NCI-H510A treated with DMSO at 0.1 percent for 48 hours (cell line): ENCODE measurements around the gene TUBG2.
"Not testable (repeated sequence)": the region's sequence is repeated elsewhere in the genome, so short reads cannot be mapped to it uniquely, and the experiment has no call there.

ENCODE experiments used
- DNase-seq: peaks from one replicate; lab custom pipeline; 2025; lab: John Stamatoyannopoulos, UW

Gene TUBG2

DNA sequence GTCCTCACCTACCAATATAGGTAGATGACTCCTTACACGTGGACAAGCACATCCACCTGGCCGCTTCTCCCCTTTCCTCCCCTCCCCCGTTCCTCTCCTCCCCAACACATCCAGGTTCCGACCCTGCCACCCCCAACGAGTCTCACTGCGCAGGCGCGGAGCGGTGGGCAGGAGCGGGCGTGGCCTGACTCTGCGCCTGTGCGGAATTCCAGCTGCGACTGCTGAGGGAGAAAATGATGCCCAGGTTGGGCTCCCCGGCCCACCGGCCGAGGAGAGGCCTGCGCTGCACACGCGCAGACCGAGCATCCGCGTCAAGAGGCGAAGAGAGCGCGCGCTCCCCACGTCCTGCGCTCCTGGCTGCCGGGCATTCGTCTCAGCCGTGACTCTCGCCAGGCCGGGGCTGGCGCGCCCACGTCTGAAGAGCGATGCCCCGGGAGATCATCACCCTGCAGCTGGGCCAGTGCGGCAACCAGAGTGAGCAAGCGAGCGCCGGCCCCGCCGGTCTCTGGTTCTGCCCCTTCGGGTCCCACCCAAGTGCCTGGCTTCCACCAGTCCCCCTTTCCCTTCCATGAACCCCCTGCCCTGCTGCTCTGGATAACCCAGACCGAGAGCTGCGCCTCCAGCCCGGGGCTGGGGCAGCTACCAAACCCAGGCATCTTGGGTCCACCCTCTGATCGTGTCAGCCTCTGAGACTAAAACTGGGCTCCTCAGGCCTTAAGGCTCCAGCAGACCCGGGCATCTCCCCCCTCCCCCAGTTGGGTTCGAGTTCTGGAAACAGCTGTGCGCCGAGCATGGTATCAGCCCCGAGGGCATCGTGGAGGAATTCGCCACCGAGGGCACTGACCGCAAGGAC is at the start of gene TUBG2:
TUBG2 (plus strand) TSS at position 206 of the 853 bp plus-strand sequence; CDS start at position 426, 220 bp downstream.
- peak; percentile 95 for DNase-seq

- peak; percentile 73 for DNase-seq
Measured at GRCh38 chr17:42609814-42610801, 49.0 kb upstream of the TUBG2 start.

DNA sequence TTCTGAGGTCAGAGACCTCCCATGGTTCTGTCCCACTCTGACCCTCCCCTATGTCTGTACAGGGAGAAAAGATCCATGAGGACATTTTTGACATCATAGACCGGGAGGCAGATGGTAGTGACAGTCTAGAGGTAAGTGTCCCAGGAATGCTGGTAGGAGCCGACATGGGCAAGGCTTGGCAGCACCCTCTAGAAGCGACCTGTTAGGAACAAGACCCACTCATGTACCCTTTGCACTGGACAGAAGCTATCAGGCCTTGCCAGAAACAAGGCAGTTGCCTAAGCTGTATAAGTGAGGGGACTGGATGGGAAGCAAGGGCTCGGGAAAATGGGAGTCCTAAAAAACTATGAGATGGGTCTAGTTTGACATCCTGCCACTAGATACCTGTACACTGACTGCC is 47.1 kb upstream of the TUBG2 start:
- DNase-seq, result no peak

DNA sequence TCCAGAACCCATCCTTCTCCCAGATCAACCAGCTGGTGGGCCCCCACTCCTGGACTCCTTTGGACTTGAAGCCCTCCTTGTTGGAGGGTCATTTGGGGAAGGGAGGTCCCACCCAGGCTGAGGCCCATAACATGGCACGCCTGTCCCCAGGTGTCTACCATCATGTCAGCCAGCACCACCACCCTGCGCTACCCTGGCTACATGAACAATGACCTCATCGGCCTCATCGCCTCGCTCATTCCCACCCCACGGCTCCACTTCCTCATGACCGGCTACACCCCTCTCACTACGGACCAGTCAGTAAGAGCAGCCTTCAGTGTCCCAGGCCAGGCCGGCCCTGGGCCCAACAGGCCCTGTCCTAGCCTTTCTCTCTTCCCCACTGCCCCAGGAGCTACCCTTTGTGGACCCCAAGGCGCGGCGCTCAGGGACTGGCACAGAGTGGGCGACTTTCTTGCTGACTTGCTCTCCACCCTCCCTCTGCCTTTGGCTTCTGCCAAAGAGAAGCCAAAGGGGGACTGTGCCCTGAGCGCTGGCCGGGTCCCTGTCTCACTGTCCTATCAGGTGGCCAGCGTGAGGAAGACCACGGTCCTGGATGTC is 45.3 kb upstream of the TUBG2 start:
- DNase-seq, result no peak

DNA sequence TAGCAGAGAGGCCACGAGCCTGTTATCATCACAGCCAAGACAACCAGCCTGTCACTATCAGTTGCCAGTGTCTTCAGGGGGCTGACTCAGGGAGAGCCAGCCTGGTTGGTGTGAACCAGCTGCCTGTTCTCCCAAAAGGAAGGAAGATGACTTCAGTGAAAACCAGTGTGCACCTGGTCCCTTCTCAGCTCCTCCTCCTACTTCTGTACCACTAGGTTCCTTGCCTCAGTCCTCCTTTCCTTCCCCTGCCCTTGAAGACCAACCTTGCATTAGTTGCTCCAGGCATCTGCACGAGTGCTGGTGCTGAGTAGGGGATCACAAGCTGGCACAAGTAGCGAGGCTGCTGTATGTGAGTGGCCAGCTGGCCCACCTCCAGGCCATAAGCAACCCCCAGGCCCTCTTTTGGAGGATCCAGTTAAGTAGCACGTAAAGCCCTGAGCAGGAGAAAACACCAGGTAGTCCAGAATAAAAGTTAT is 41.1 kb upstream of the TUBG2 start:
- DNase-seq, result no peak

DNA sequence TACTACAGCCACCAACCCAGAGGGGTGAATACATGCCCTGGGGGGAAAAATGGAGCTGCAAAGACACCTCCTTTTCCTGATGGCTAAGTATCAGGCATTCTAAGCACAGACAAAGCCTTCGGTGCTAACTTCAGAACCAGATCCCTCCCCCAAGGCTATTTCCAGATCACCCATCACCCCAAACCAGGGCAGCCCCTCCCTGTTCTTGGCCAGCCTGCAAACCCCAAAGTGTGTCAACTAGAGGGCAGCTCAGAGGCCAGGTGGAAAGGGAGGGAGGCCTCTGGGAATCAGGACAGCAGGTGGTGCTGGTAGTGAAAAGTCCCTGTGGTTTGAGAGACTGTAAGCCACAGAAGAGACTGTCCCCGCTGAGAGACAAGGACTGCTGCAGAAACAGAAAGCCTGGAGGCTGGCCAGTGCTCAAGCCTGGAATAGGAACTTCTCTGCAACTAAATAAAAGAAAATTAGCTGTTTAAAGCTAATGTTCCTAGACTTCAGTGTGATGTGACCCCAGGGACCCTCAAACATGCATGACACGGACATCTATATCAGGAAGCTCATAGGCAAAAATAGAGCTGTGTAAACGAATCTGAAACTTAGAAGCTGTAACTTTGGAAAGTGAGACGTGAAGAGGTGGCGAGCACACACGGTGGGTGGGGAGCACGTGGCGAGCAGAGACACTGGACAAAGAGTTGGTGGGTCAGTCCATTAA is 40.5 kb upstream of the TUBG2 start:
- DNase-seq, result peak; percentile 78

GRCh38 chr17:42621987-42622386 is 37.1 kb upstream of the TUBG2 start:
- DNase-seq, result not testable (repeated sequence)

- no peak for DNase-seq
Measured at GRCh38 chr17:42623271-42623670, 35.8 kb upstream of the TUBG2 start.

GRCh38 chr17:42623732-42624596 is 35.1 kb upstream of the TUBG2 start:
- peak; percentile 8 for DNase-seq

DNA sequence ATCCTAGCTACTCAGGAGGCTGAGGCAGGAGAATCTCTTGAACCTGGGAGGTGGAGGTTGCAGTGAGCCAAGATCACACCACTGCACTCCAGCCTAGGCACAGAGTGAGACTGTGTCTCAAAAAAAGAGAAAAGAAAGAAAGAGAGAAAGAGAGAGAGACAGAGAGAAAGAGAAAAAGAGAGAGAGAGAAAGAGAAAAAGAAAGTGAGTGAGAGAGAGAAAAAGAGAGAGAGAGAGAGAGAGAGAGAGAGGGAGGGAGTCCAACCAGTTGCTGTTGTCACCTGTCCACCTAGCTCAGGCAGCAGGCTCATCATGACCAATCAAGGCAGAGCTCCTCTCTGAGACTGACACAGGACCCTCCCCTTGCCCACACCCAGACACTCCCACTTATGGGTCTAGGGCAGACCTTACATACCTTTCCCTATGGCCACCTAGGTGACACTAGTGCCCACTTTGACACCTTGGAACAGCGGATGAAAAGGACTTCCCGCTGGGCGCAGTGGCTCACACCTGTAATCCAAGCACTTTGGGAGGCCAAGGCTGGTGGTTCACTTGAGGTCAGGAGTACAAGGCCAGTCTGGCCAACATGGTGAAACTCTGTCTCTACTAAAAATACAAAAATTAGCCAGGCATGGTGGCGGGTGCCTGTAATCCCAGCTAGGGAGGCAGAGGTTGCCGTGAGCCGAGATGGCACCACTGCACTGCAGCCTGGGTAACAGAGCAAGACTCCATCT is 31.9 kb upstream of the TUBG2 start:
- not testable (repeated sequence) for DNase-seq

- no peak for DNase-seq
Measured at GRCh38 chr17:42629411-42630009, 29.6 kb upstream of the TUBG2 start.

DNA sequence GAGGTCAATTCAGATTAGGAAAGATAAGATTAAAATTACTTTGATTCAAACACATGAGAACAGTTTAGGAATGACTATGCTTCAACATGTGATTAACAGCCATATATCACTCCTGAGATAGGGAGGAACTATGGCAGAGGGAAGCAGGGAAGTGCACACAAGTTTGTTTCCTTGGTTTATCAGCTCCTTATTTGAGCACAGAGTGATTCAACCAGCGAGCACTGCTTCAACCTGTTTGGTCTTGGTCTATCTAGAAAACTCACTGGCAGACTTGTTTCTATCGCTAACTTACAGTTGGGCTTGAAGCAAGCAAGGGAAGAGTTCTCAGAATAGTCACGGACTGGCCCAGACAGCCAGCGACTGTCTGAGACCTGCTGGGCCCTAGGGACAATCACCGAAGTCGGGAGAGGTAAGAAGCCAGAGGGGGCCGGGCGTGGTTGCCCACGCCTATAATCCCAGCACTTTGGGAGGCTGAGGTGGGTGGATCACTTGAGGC is 26.1 kb upstream of the TUBG2 start:
- DNase-seq, result no peak

GRCh38 chr17:42639525-42640113 is 19.5 kb upstream of the TUBG2 start:
- no peak for DNase-seq

DNA sequence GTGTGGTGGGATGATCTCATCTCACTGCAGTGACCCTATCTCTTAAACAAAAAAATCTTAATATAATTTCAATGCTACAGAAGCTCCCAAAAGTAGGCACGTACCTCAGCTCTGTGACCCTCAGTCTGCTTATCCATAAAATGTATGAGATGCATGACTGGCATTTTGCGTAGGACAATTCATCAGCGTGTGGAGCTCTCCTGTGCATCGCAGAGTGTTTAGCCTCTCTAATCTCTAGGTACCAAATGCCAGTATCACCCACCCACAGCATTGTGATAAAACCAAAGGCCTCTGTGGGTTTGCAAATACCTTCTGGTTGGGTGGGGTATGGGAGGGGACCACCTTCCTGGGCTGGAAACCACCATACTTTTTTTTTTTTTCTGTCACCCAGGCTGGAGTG is 19.0 kb upstream of the TUBG2 start:
- DNase-seq, result no peak

- DNase-seq, result no peak
Measured at GRCh38 chr17:42642336-42642735, 16.7 kb upstream of the TUBG2 start.

DNA sequence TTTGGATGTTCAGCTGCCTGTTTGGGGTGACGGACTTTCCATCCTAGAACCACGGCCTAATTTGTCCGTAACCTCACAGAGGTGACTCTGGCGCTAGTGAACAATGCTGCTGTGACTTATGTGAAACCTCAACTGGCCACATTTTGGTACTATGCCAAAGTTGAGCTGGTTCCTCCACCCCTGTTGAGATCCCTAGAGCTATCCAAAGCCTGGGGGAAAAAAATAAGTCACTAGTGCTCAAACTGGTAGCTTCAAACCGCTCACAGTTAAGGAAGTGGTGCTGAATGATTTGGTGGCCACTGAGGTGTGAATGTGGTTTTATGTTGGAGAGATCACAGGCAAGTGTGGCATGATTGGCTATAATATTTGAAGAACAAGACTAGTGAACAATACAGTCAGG is 11.3 kb upstream of the TUBG2 start:
- DNase-seq, result no peak

- DNase-seq, result no peak
Measured at GRCh38 chr17:42651392-42651791, 7.7 kb upstream of the TUBG2 start.

DNA sequence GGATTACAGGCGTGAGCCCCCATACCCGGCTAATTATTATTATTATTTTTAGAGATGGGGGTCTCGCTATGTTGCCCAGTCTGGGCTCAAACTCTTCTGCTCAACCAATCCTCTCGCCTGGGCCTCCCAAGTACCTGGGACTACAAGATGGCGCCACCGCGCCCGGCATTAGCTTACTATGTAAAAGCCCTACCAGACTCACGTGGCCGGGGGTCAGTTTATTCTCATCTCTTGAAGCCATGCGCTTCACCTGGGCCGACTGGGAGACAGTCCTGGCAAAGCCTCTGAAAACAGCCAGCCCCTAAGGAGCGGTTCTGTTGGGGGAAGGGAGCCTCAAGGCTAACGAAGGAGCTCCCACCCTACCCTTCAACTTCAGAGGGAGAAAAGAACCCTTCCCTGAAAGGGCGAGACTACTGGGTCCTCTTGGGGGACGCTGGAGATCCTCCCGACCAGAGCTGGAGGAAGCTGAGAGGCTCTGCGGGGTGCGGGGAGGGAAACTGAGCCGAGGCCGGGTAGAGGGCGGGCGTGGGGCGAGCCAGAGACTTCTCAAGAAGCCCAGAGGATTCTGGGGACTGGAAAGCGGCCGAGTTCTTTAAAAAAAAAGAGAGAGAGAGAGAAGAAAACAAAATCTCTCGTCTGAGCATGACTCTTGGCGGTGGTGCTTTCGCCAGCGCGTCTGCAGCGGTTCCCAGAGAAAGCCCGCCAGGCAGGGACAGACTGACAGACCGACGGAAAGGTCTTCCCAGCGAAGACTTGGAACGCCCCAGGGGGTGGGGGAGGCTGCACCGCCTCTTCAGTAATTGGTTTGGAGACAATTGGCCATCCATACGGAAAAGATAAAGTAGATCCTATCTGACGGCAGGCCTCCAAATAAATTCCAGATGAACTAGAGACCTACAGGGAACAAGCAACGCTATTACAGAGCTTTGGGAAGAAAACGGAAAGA is 5.6 kb upstream of the TUBG2 start:
- DNase-seq, result no peak
